ENCODE results near the gene CKS1B. TPM values are rescaled to one million over a fixed set of nuclear protein-coding genes. Genes with fewer than 3 reads are reported as not detected.

Gene CKS1B
- total and polyA plus RNA-seq, 2 donors (not counting 1 experiment from before 2014, with no cell fraction given), result 16.8 to 33.0 TPM

- Histone ChIP-seq H3K4me3 (ENCODE audit: control extremely low read depth in 1 of 5, extremely low read depth in 1 of 5, insufficient read depth in 1 of 5, low read depth in 2 of 5, low read length in 4 of 5) (no peak overlapping the region), H2AFZ (ENCODE audit: insufficient read depth, low read depth, low read length, poor library complexity, severe bottlenecking) (no peak overlapping the region), H4K20me1 (ENCODE audit: control insufficient read depth, insufficient read depth, low read length, poor library complexity, severe bottlenecking) (peaks cover 49% of the 10 kb centered on the region), H3K9me3 (ENCODE audit: control extremely low read depth in 1 of 3, control insufficient read depth in 2 of 3, insufficient read depth in 1 of 3, low read length in 2 of 3) (no peaks in the 10 kb centered on the region), H3K79me2 (ENCODE audit: control insufficient read depth, insufficient read depth, low read length) (peaks cover 80% of the 10 kb centered on the region), H3K4me2 (replicated peaks; ENCODE audit: low read depth, low read length, poor library complexity, severe bottlenecking) (no peak overlapping the region), H3K4me1 (ENCODE audit: control insufficient read depth in 2 of 2, insufficient read depth in 2 of 2, low read length in 2 of 2) (peaks cover 50 to 58% of the 10 kb centered on the region in 2 donors), H3K9ac (ENCODE audit: low read length) (no peak overlapping the region), H3K27me3 (replicated peaks in 1 of 4; ENCODE audit: control extremely low read depth in 1 of 4, control insufficient read depth in 3 of 4, insufficient read depth in 4 of 4, low read length in 3 of 4) (no peaks in the 10 kb centered on the region), H3K27ac (ENCODE audit: low read length in 2 of 2) (no peak overlapping the region), H3K36me3 (replicated peaks in 1 of 2; ENCODE audit: control extremely low read depth in 1 of 2, control insufficient read depth in 1 of 2, extremely low read depth in 1 of 2, insufficient read depth in 2 of 2, low read length in 1 of 2) (peaks cover 0 to 23% of the 10 kb centered on the region in 2 experiments)
- no peak for TF ChIP-seq EZH2 (IDR thresholded peaks at IDR 0.05; ENCODE audit: borderline replicate concordance, insufficient read depth, low read depth, low read length, poor library complexity, severe bottlenecking)
- Mint-ChIP-seq H3K27me3 (no peaks in the 10 kb centered on the region), H3K27ac (peak overlapping the region; percentile 46), H3K4me1 (peaks cover 63% of the 10 kb centered on the region), H3K4me3 (no peak overlapping the region), H3K9me3 (ENCODE audit: insufficient read depth) (no peaks in the 10 kb centered on the region)
- intact Hi-C loops (cut with micrococcal nuclease), result loop anchor here (5.0 kb wide), 1 partner anchor 351 kb away; the partner anchor contains the start of gene ADAR
- ATAC-seq (ENCODE audit: low read depth), result no peak
- CTCF ChIA-PET, result interaction anchor here (1.3 to 1.6 kb wide), 2 partner anchors 25 to 61 kb away, joined by 3 to 4 read pairs; partner anchors contain the start of gene FLAD1
- no CpG with 5 or more reads among the region's 2 CpGs for WGBS (ENCODE audit: insufficient coverage)
- POLR2A ChIA-PET, result no interaction called here
- DNase-seq, result no peak
Measured at GRCh38 chr1:154958036-154958435, 16.4 kb upstream of the CKS1B start.

GRCh38 chr1:154958681-154959425, 15.6 kb upstream of the CKS1B start:
- DNase-seq, result no peak
- WGBS (ENCODE audit: insufficient coverage), result 97% methylated on average over 15 of the region's 16 CpGs
- no peak overlapping the region for H3K27ac ChIP-seq (ENCODE audit: low read length in 2 of 2)
- no peak for TF ChIP-seq EZH2 (IDR thresholded peaks at IDR 0.05; ENCODE audit: borderline replicate concordance, insufficient read depth, low read depth, low read length, poor library complexity, severe bottlenecking)
- TF ChIP-seq, protein P1, sequence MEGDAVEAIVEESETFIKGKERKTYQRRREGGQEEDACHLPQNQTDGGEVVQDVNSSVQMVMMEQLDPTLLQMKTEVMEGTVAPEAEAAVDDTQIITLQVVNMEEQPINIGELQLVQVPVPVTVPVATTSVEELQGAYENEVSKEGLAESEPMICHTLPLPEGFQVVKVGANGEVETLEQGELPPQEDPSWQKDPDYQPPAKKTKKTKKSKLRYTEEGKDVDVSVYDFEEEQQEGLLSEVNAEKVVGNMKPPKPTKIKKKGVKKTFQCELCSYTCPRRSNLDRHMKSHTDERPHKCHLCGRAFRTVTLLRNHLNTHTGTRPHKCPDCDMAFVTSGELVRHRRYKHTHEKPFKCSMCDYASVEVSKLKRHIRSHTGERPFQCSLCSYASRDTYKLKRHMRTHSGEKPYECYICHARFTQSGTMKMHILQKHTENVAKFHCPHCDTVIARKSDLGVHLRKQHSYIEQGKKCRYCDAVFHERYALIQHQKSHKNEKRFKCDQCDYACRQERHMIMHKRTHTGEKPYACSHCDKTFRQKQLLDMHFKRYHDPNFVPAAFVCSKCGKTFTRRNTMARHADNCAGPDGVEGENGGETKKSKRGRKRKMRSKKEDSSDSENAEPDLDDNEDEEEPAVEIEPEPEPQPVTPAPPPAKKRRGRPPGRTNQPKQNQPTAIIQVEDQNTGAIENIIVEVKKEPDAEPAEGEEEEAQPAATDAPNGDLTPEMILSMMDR (IDR thresholded peaks at IDR 0.05), result no peak
- H4K20me1 ChIP-seq (ENCODE audit: control insufficient read depth, insufficient read depth, low read length, poor library complexity, severe bottlenecking), result peaks cover 41% of the 10 kb centered on the region
- ChIA-PET POLR2A (no interaction called here), CTCF (interaction anchor here (0.7 to 6.5 kb wide), 5 partner anchors 13 to 60 kb away, joined by 3 to 38 read pairs (median 3); partner anchors contain the start of genes CKS1B, FLAD1 and SHC1)
- ATAC-seq (ENCODE audit: low read depth), result no peak
- peaks cover 0 to 28% of the 10 kb centered on the region in 2 experiments for H3K36me3 ChIP-seq (replicated peaks in 1 of 2; ENCODE audit: control extremely low read depth in 1 of 2, control insufficient read depth in 1 of 2, extremely low read depth in 1 of 2, insufficient read depth in 2 of 2, low read length in 1 of 2)
- H3K4me3 Mint-ChIP-seq, result no peak overlapping the region
- H3K9me3 ChIP-seq (ENCODE audit: control extremely low read depth in 1 of 3, control insufficient read depth in 2 of 3, insufficient read depth in 1 of 3, low read length in 2 of 3), result no peaks in the 10 kb centered on the region
- no peak overlapping the region for H2AFZ ChIP-seq (ENCODE audit: insufficient read depth, low read depth, low read length, poor library complexity, severe bottlenecking)
- no peak overlapping the region for H3K4me2 ChIP-seq (replicated peaks; ENCODE audit: low read depth, low read length, poor library complexity, severe bottlenecking)
- peaks cover 43 to 58% of the 10 kb centered on the region in 2 donors for H3K4me1 ChIP-seq (ENCODE audit: control insufficient read depth in 2 of 2, insufficient read depth in 2 of 2, low read length in 2 of 2)
- intact Hi-C loops (cut with micrococcal nuclease), result loop anchor here (5.0 kb wide), 1 partner anchor 352 kb away; the partner anchor contains the start of gene ADAR
- H3K4me3 ChIP-seq (ENCODE audit: control extremely low read depth in 1 of 5, extremely low read depth in 1 of 5, insufficient read depth in 1 of 5, low read depth in 2 of 5, low read length in 4 of 5), result no peak overlapping the region
- no peaks in the 10 kb centered on the region for H3K27me3 ChIP-seq (replicated peaks in 1 of 4; ENCODE audit: control extremely low read depth in 1 of 4, control insufficient read depth in 3 of 4, insufficient read depth in 4 of 4, low read length in 3 of 4)
- H3K9me3 Mint-ChIP-seq (ENCODE audit: insufficient read depth), result no peaks in the 10 kb centered on the region
- H3K27ac Mint-ChIP-seq, result peak overlapping the region; percentile 46
- H3K4me1 Mint-ChIP-seq, result peaks cover 55% of the 10 kb centered on the region
- peaks cover 77% of the 10 kb centered on the region for H3K79me2 ChIP-seq (ENCODE audit: control insufficient read depth, insufficient read depth, low read length)
- no peak overlapping the region for H3K9ac ChIP-seq (ENCODE audit: low read length)
- H3K27me3 Mint-ChIP-seq, result no peaks in the 10 kb centered on the region

Data from B cell (primary cell).